GM12873 (cell line): Measurements from ENCODE around the gene LDLRAP1.

ENCODE experiments used
- CTCF ChIP-seq: IDR thresholded peaks from 2 replicates; pipeline ENCODE4 v1.5.1; 2012; ENCODE audit warnings: low read depth, mild to moderate bottlenecking, moderate library complexity, low read length, control low read depth; ENCODE audit not compliant: insufficient read depth; ENCODE audit errors: missing control alignments

Gene LDLRAP1

GRCh38 chr1:25532970-25533369, 10.4 kb upstream of the LDLRAP1 start:
- no peak for TF ChIP-seq CTCF

- TF ChIP-seq CTCF: no peak
These were observed 9.5 kb upstream of the LDLRAP1 start for GRCh38 chr1:25533775-25534409.

- TF ChIP-seq CTCF: no peak
These were observed 9.0 kb upstream of the LDLRAP1 start for GRCh38 chr1:25534410-25534788.

- TF ChIP-seq CTCF: no peak
These were observed 7.3 kb upstream of the LDLRAP1 start for GRCh38 chr1:25536124-25536523.

GRCh38 chr1:25537153-25537831, 6.1 kb upstream of the LDLRAP1 start:
- TF ChIP-seq CTCF: no peak

GRCh38 chr1:25538191-25538767, 5.1 kb upstream of the LDLRAP1 start:
- TF ChIP-seq CTCF: no peak

- TF ChIP-seq CTCF: no peak
These were observed 2.6 kb upstream of the LDLRAP1 start for GRCh38 chr1:25540750-25541342.
